HCT116 (cell line): ENCODE data around the gene CD70. TPM values are rescaled to one million over a fixed set of nuclear protein-coding genes. Genes with fewer than 3 reads are reported as not detected.
"Not testable (repeated sequence)": the region's sequence is repeated elsewhere in the genome, so short reads cannot be mapped to it uniquely, and the experiment has no call there.

Experiments
- ATAC-seq: fragments of 200-7000 bp; cut with Tn5 transposase; 2 replicates; pipeline ENCODE4 v1.9.1; 2020; ENCODE audit warnings: mild to moderate bottlenecking, moderate library complexity
- BruUV-seq: library from RNA; stranded (reverse); fragments of 400-500 nt; replicated peaks from 2 replicates; lab custom pipeline; 2021; lab: Mats Ljungman, UMichigan
- CTCF ChIA-PET: fragments of 300-600 bp; sonication (Branson Sonifier 250); formaldehyde crosslinking; loops from one replicate; lab custom pipeline; 2021; ENCODE audit warnings: antibody characterized with exemption; lab: Charles Lee
- POLR2A ChIA-PET: fragments of 300-600, 350-600 bp; sonication (Branson Sonifier 250); formaldehyde crosslinking; loops from one replicate; lab custom pipeline; 2021; ENCODE audit warnings: antibody characterized with exemption; lab: Charles Lee
- RAD21 ChIA-PET, 2 experiments: fragments of 300-600 bp; sonication (Branson Sonifier 250); formaldehyde crosslinking; loops; one replicate each; lab custom pipeline; 2023; ENCODE audit warnings: low total read pairs in 2 of 2; ENCODE audit not compliant: uncharacterized antibody in 2 of 2, unreplicated experiment in 2 of 2, low non-redundant PET in 1 of 2; lab: Charles Lee
- DNase-seq: peaks from one replicate; pipeline ENCODE4 v3.0.0-alpha.2; 2010; ENCODE audit warnings: low read depth, low spot score
- H2AFZ ChIP-seq: fragments of 200-600 bp; shearing (Covaris generic), sonication (generic); 2 replicates; pipeline ENCODE4 v1.6.1; 2017; ENCODE audit warnings: low read depth, mixed run types, mixed read lengths, antibody characterized with exemption, low read length; ENCODE audit not compliant: poor library complexity, severe bottlenecking
- H3K27ac ChIP-seq: 2 replicates; pipeline ENCODE4 v1.5.1; 2012; ENCODE audit warnings: low read depth, low read length
- H3K27me3 ChIP-seq: fragments of 200-600 bp; sonication (generic); 2 replicates; pipeline ENCODE4 v1.6.1; 2016; ENCODE audit warnings: mixed run types, low read length, mixed read lengths; ENCODE audit not compliant: insufficient read depth
- H3K36me3 ChIP-seq, 2 experiments: fragments of 200-500 bp in 1 of 2; fragments of 200-600 bp in 1 of 2; sonication (Bioruptor generic) in 1 of 2; sonication (generic) in 1 of 2; 2 replicates each; pipeline versions ENCODE4 v1.5.1 to v1.6.1; 2014 to 2016; ENCODE audit warnings: low read length in 2 of 2, inconsistent platforms in 1 of 2, mixed read lengths in 1 of 2, mixed run types in 1 of 2; ENCODE audit not compliant: insufficient read depth in 2 of 2, control insufficient read depth in 1 of 2
- H3K4me1 ChIP-seq, 2 experiments: fragments of 200-600 bp in 1 of 2; sonication (generic) in 1 of 2; 2 replicates each; pipeline versions ENCODE4 v1.5.1 to v1.6.1; 2012 to 2017; ENCODE audit warnings: low read length in 2 of 2, inconsistent platforms in 1 of 2, mild to moderate bottlenecking in 1 of 2, mixed read lengths in 1 of 2, mixed run types in 1 of 2, moderate library complexity in 1 of 2; ENCODE audit not compliant: insufficient read depth in 2 of 2, control insufficient read depth in 1 of 2
- H3K4me2 ChIP-seq: fragments of 200-600 bp; sonication (generic); 2 replicates; pipeline ENCODE4 v1.6.1; 2017; ENCODE audit warnings: mixed run types, low read length, mixed read lengths
- H3K4me3 ChIP-seq, 2 experiments: fragments of 200-600 bp in 1 of 2; sonication (generic) in 1 of 2; replicated peaks in 1 of 2; 2 replicates each; pipeline ENCODE4 v1.5.1; 2011 to 2016; ENCODE audit warnings: low read length in 2 of 2, control low read depth in 1 of 2, low read depth in 1 of 2, mild to moderate bottlenecking in 1 of 2, mixed read lengths in 1 of 2, mixed run types in 1 of 2
- H3K79me2 ChIP-seq: fragments of 200-600 bp; sonication (generic); 2 replicates; pipeline ENCODE4 v1.6.1; 2017; ENCODE audit warnings: mild to moderate bottlenecking, mixed run types, low read length, moderate library complexity, mixed read lengths; ENCODE audit not compliant: insufficient read depth
- H3K9ac ChIP-seq: fragments of 200-600 bp; sonication (generic); 2 replicates; pipeline ENCODE4 v1.6.1; 2016; ENCODE audit warnings: low read length, mixed read lengths
- H3K9me2 ChIP-seq: fragments of 200-600 bp; sonication (generic), shearing (Covaris generic); 2 replicates; pipeline ENCODE4 v1.6.1; 2017; ENCODE audit warnings: mixed run types, mild to moderate bottlenecking, moderate library complexity; ENCODE audit not compliant: insufficient read depth
- H3K9me3 ChIP-seq, 2 experiments: fragments of 200-500 bp in 1 of 2; fragments of 200-600 bp in 1 of 2; sonication (Bioruptor generic) in 1 of 2; sonication (generic) in 1 of 2; 2 replicates each; pipeline ENCODE4 v1.6.1; 2014 to 2017; ENCODE audit warnings: low read length in 2 of 2, mixed read lengths in 2 of 2, inconsistent platforms in 1 of 2, low read depth in 1 of 2, mild to moderate bottlenecking in 1 of 2, mixed run types in 1 of 2, moderate library complexity in 1 of 2; ENCODE audit not compliant: control insufficient read depth in 1 of 2, insufficient read depth in 1 of 2
- H4K20me1 ChIP-seq: fragments of 200-600 bp; sonication (generic), shearing (Covaris generic); 2 replicates; pipeline ENCODE4 v1.6.1; 2017; ENCODE audit warnings: mixed run types, mild to moderate bottlenecking, moderate library complexity; ENCODE audit not compliant: insufficient read depth
- EZH2 ChIP-seq: fragments of 200-600 bp; sonication (generic); IDR thresholded peaks from 2 replicates; pipeline ENCODE4 v1.6.1; 2017; ENCODE audit warnings: antibody characterized with exemption, mixed run types
- EZH2phosphoT487 ChIP-seq: fragments of 200-600 bp; IDR thresholded peaks from 2 replicates; pipeline ENCODE4 v1.6.1; 2018; ENCODE audit warnings: antibody characterized with exemption, borderline replicate concordance
- JUND ChIP-seq: IDR thresholded peaks from 2 replicates; pipeline ENCODE4 v1.6.1; 2012
- POLR2AphosphoS5 ChIP-seq: IDR thresholded peaks from 2 replicates; pipeline ENCODE4 v1.6.1; 2011; ENCODE audit warnings: mild to moderate bottlenecking, low read depth, low read length, moderate library complexity
- RAD21 ChIP-seq: IDR thresholded peaks from 2 replicates; pipeline ENCODE4 v1.6.1; 2012; ENCODE audit warnings: low read depth, mild to moderate bottlenecking
- REST ChIP-seq: IDR thresholded peaks from 2 replicates; pipeline ENCODE4 v1.6.1; 2012; ENCODE audit warnings: low read depth
- SP1 ChIP-seq: IDR thresholded peaks from 2 replicates; pipeline ENCODE4 v1.6.1; 2012; ENCODE audit warnings: low read depth
- TCF7L2 ChIP-seq: IDR thresholded peaks from 2 replicates; pipeline ENCODE4 v1.7.0; 2011; ENCODE audit warnings: borderline replicate concordance, inconsistent platforms; ENCODE audit not compliant: insufficient read depth, insufficient read length; ENCODE audit errors: extremely low read depth
- ZFX ChIP-seq: fragments of 450-650 bp; IDR thresholded peaks from 2 replicates; pipeline ENCODE4 v1.6.1; 2017
- ZNF274 ChIP-seq: fragments of 200-500 bp; sonication (Bioruptor generic); IDR thresholded peaks from 2 replicates; pipeline ENCODE4 v1.6.1; 2014; ENCODE audit warnings: mild to moderate bottlenecking, low read depth, low read length, inconsistent platforms
- intact Hi-C: fragments of 100-400 bp; cut with micrococcal nuclease; formaldehyde crosslinking; loops from 2 replicates; pipeline ENCODE4 v1.10.0; 2022
- total RNA-seq: library from RNA; stranded (reverse); gene quantifications from one replicate; pipeline ENCODE4 v1.2.1, GENCODE V29; 2021; ENCODE audit not compliant: unreplicated experiment

The CD70 gene
- total RNA-seq, 1 experiment from 2014 or later, result 2.1 TPM

GRCh38 chr19:6568816-6569215, 22.1 kb downstream of the CD70 start:
- H3K9ac ChIP-seq, result no peak overlapping the region
- H3K27me3 ChIP-seq, result no peaks in the 10 kb centered on the region
- no peaks in the 10 kb centered on the region for H3K36me3 ChIP-seq
- TF ChIP-seq POLR2AphosphoS5, result no peak
- TF ChIP-seq ZFX, result no peak
- ChIA-PET RAD21 (interaction anchor here in 1 of 2 experiments (0.8 kb wide), 1 partner anchor 52 kb away, joined by 3 read pairs; no protein-coding TSS in a partner anchor), POLR2A (interaction anchor here (0.6 kb wide), 1 partner anchor 38 kb away, joined by 3 read pairs; the partner anchor contains the start of gene TNFSF9), CTCF (no interaction called here)
- ATAC-seq (no peak), DNase-seq (no peak)
- H3K9me3 ChIP-seq, result peaks cover 0 to 5% of the 10 kb centered on the region in 2 experiments; a peak in 1 of 4 replicates
- no peaks in the 10 kb centered on the region for H3K9me2 ChIP-seq
- H2AFZ ChIP-seq, result no peak overlapping the region
- no peak overlapping the region for H3K27ac ChIP-seq
- intact Hi-C loops, result no loop called here
- H3K79me2 ChIP-seq, result no peaks in the 10 kb centered on the region
- no TSS peak for BruUV-seq
- no peaks in the 10 kb centered on the region for H3K4me1 ChIP-seq
- H4K20me1 ChIP-seq, result no peaks in the 10 kb centered on the region
- H3K4me3 ChIP-seq, result no peak overlapping the region
- H3K4me2 ChIP-seq, result no peak overlapping the region

GRCh38 chr19:6568010-6568526, 22.9 kb downstream of the CD70 start:
- Histone ChIP-seq H3K9ac (no peak overlapping the region), H3K36me3 (no peaks in the 10 kb centered on the region), H3K27ac (no peak overlapping the region), H3K27me3 (no peaks in the 10 kb centered on the region), H2AFZ (no peak overlapping the region), H3K4me1 (no peaks in the 10 kb centered on the region), H4K20me1 (no peaks in the 10 kb centered on the region), H3K9me2 (no peaks in the 10 kb centered on the region), H3K9me3 (peaks cover 0 to 5% of the 10 kb centered on the region in 2 experiments; a peak in 1 of 4 replicates), H3K79me2 (no peaks in the 10 kb centered on the region), H3K4me2 (no peak overlapping the region), H3K4me3 (no peak overlapping the region)
- DNase-seq (no peak), ATAC-seq (no peak)
- CTCF ChIA-PET, result no interaction called here
- BruUV-seq, result no TSS peak
- intact Hi-C loops, result no loop called here
- TF ChIP-seq EZH2phosphoT487 (no peak), POLR2AphosphoS5 (no peak), RAD21 (no peak), EZH2 (no peak), JUND (no peak), ZFX (no peak), SP1 (no peak), ZNF274 (no peak), REST (no peak), TCF7L2 (no peak)
- RAD21 ChIA-PET, result interaction anchor here in 1 of 2 experiments (0.8 kb wide), 1 partner anchor 51 kb away, joined by 3 read pairs; no protein-coding TSS in a partner anchor
- POLR2A ChIA-PET, result no interaction called here

GRCh38 chr19:6566727-6567126, 24.2 kb downstream of the CD70 start:
- H3K27ac ChIP-seq, H3K9ac ChIP-seq, H3K4me1 ChIP-seq, DNase-seq, H3K9me2 ChIP-seq, intact Hi-C loops, H3K36me3 ChIP-seq, CTCF ChIA-PET, H3K9me3 ChIP-seq, POLR2A ChIA-PET, H4K20me1 ChIP-seq, H3K27me3 ChIP-seq, H3K79me2 ChIP-seq, H2AFZ ChIP-seq, H3K4me2 ChIP-seq, RAD21 ChIA-PET, H3K4me3 ChIP-seq, ATAC-seq, BruUV-seq: not testable (repeated sequence)
